ENCODE results near the gene SPOCK3.
"Not testable (repeated sequence)": the region's sequence is repeated elsewhere in the genome, so short reads cannot be mapped to it uniquely, and the experiment has no call there.

SPOCK3 gene

GRCh38 chr4:166822386-166822785 is 411.9 kb downstream of the SPOCK3 start:
- DNase-seq (ENCODE audit: low read depth), result no peak

GRCh38 chr4:166816890-166817289 is 417.4 kb downstream of the SPOCK3 start:
- no peak for DNase-seq (ENCODE audit: low read depth)

GRCh38 chr4:166808380-166808779 is 425.9 kb downstream of the SPOCK3 start:
- DNase-seq (ENCODE audit: low read depth), result no peak

GRCh38 chr4:166802346-166802745 is 431.9 kb downstream of the SPOCK3 start:
- no peak for DNase-seq (ENCODE audit: low read depth)

- no peak for DNase-seq (ENCODE audit: low read depth)
Measured at GRCh38 chr4:166798126-166798525, 436.2 kb downstream of the SPOCK3 start.

- DNase-seq (ENCODE audit: low read depth), result no peak
Measured at GRCh38 chr4:166777760-166778159, 456.5 kb downstream of the SPOCK3 start.

- no peak for DNase-seq (ENCODE audit: low read depth)
Measured at GRCh38 chr4:166763018-166763417, 471.3 kb downstream of the SPOCK3 start.

- no peak for DNase-seq (ENCODE audit: low read depth)
Measured at GRCh38 chr4:166741742-166742141, 492.6 kb downstream of the SPOCK3 start.

- DNase-seq (ENCODE audit: low read depth), result not testable (repeated sequence)
Measured at GRCh38 chr4:166739215-166739614, 495.1 kb downstream of the SPOCK3 start.

GRCh38 chr4:166737430-166737829 is 496.9 kb downstream of the SPOCK3 start:
- DNase-seq (ENCODE audit: low read depth), result no peak

- DNase-seq (ENCODE audit: low read depth), result no peak
Measured at GRCh38 chr4:166735553-166735952, 498.7 kb downstream of the SPOCK3 start.

GRCh38 chr4:166734797-166735196 is 499.5 kb downstream of the SPOCK3 start:
- DNase-seq (ENCODE audit: low read depth), result no peak

GRCh38 chr4:166733686-166734085 is 500.6 kb downstream of the SPOCK3 start:
- no peak for DNase-seq (ENCODE audit: low read depth)

GRCh38 chr4:166726832-166727231 is 507.5 kb downstream of the SPOCK3 start:
- DNase-seq (ENCODE audit: low read depth), result no peak

GRCh38 chr4:166724369-166724768 is 509.9 kb downstream of the SPOCK3 start:
- DNase-seq (ENCODE audit: low read depth), result no peak

GRCh38 chr4:166723532-166724140 is 510.7 kb downstream of the SPOCK3 start:
- DNase-seq (ENCODE audit: low read depth), result no peak

GRCh38 chr4:166715748-166716713 is 518.3 kb downstream of the SPOCK3 start:
- not testable (repeated sequence) for DNase-seq (ENCODE audit: low read depth)

GRCh38 chr4:166700592-166700991 is 533.7 kb downstream of the SPOCK3 start:
- DNase-seq (ENCODE audit: low read depth), result no peak

GRCh38 chr4:166688835-166689234 is 545.5 kb downstream of the SPOCK3 start:
- DNase-seq (ENCODE audit: low read depth), result no peak

GRCh38 chr4:166687828-166688227 is 546.5 kb downstream of the SPOCK3 start:
- DNase-seq (ENCODE audit: low read depth), result no peak

All from T-helper 22 cell (primary cell).